Right lobe of liver (tissue), 4 donors: ENCODE data around the gene DLG2.

Experiments
- CTCF ChIP-seq, 4 donors: fragments of 200-600 bp in 3 of 4; fragments of 450-650 bp in 1 of 4; IDR thresholded peaks; one replicate each; pipeline versions ENCODE4 v1.5.1 to v1.8.0; 2016 to 2022; ENCODE audit warnings: antibody characterized with exemption in 4 of 4, mild to moderate bottlenecking in 2 of 4
- POLR2A ChIP-seq: fragments of 450-650 bp; IDR thresholded peaks from one replicate; pipeline ENCODE4 v1.6.1; 2017; ENCODE audit warnings: antibody characterized with exemption, mild to moderate bottlenecking
- donor health status: DM: no; HTN: no; CAD: no.
- donor health status: DM: no; HTN: no; CAD: no.
- donor health status: DM: no; HTN: yes; CAD: no.

- TF ChIP-seq CTCF (IDR thresholded peaks at IDR 0.05) (peak in 3 of 4 donors; percentile 9 to 20 (median 14)), POLR2A (no peak)
Observed at GRCh38 chr11:84398017-84398626, 1229.0 kb downstream of the DLG2 start.
